H1 (cell line): ENCODE results near the gene HTR1D. TPM values are rescaled to one million over a fixed set of nuclear protein-coding genes. Genes with fewer than 3 reads are reported as not detected.

Experiments used
- ASH2L ChIP-seq: fragments of 200-600, 300-600 bp; sonication (generic); IDR thresholded peaks from one replicate; pipeline ENCODE4 v1.7.1; 2017; ENCODE audit warnings: low read length
- CHD7 ChIP-seq: fragments of 300-600 bp; sonication (generic); IDR thresholded peaks from 2 replicates; pipeline ENCODE4 v1.7.1; 2012; ENCODE audit warnings: low read length, moderate library complexity, mild to moderate bottlenecking, inconsistent platforms; ENCODE audit not compliant: insufficient replicate concordance
- EP300 ChIP-seq, 2 experiments: IDR thresholded peaks; 1 replicate in 1 of 2; 2 replicates in 1 of 2; pipeline ENCODE4 v1.6.1; 2011 to 2012; ENCODE audit warnings: low read depth in 2 of 2, low read length in 2 of 2, mild to moderate bottlenecking in 2 of 2, borderline replicate concordance in 1 of 2, inconsistent platforms in 1 of 2, moderate library complexity in 1 of 2
- KDM1A ChIP-seq: fragments of 200-600, 300-600 bp; sonication (generic); IDR thresholded peaks from 2 replicates; pipeline ENCODE4 v1.7.1; 2016; ENCODE audit warnings: mild to moderate bottlenecking, low read length, borderline replicate concordance
- KDM5A ChIP-seq: fragments of 200-600 bp; IDR thresholded peaks from 2 replicates; pipeline ENCODE4 v1.7.1; 2012; ENCODE audit warnings: mild to moderate bottlenecking, low read length, inconsistent platforms, mixed read lengths
- MAFK ChIP-seq: IDR thresholded peaks from 2 replicates; pipeline ENCODE4 v1.6.1; 2012; ENCODE audit warnings: low read depth, mild to moderate bottlenecking, improper control_type of control experiment, low read length
- POLR2A ChIP-seq, 2 experiments: IDR thresholded peaks; 1 replicate in 1 of 2; 2 replicates in 1 of 2; pipeline ENCODE4 v1.6.1; 2011; ENCODE audit warnings: low read depth in 2 of 2, low read length in 2 of 2, mild to moderate bottlenecking in 2 of 2; ENCODE audit errors: control extremely low read depth in 1 of 2
- RFX5 ChIP-seq: IDR thresholded peaks from 2 replicates; pipeline ENCODE4 v1.6.1; 2011; ENCODE audit warnings: low read depth, low read length, improper control_type of control experiment, borderline replicate concordance
- SIX5 ChIP-seq: IDR thresholded peaks from 2 replicates; pipeline ENCODE4 v1.6.1; 2011; ENCODE audit warnings: mild to moderate bottlenecking, low read depth, low read length
- SP1 ChIP-seq: IDR thresholded peaks from 2 replicates; pipeline ENCODE4 v1.6.1; 2011; ENCODE audit warnings: low read depth, low read length
- TEAD4 ChIP-seq: IDR thresholded peaks from 2 replicates; pipeline ENCODE4 v1.6.1; 2012; ENCODE audit warnings: low read depth, low read length, inconsistent platforms, mixed read lengths
- polyA plus RNA-seq, 7 experiments: library from polyadenylated mRNA; depleted of rRNA in 3 of 7; stranded (reverse) in 5 of 7; unstranded in 2 of 7; fragments of >200 nt in 5 of 7; fragments of 200-250 nt in 2 of 7; gene quantifications; 1 replicate in 5 of 7; 2 replicates in 1 of 7; 4 replicates in 1 of 7; pipeline versions ENCODE4 v1.2.1 to v1.2.3, GENCODE V29; 2011 to 2013; ENCODE audit warnings: missing spikeins in 2 of 7, mixed read lengths in 2 of 7
- total RNA-seq: library from RNA; stranded (reverse); fragmentation: NEBNext Ultra II Directional; extraction: Animal tissue kit (Norgen Biotek cat#: 25700); gene quantifications from 2 replicates; pipeline ENCODE4 v1.2.1, GENCODE V29; 2021

The HTR1D gene
- total and polyA plus RNA-seq, 2 of the 8 experiments (the other 6 are each of a cell fraction or from before 2014, with no cell fraction given), result 8.8 to 11.5 TPM

GRCh38 chr1:23174426-23175110, 42.7 kb downstream of the HTR1D start (continued):
- no peak for TF ChIP-seq CHD7
- TF ChIP-seq ASH2L, result no peak
- TF ChIP-seq KDM5A, result no peak
- no peak for TF ChIP-seq POLR2A (IDR thresholded peaks at IDR 0.05; ENCODE audit: control extremely low read depth in 1 of 2, low read depth in 2 of 2, low read length in 2 of 2)
- TF ChIP-seq TEAD4, result no peak
- TF ChIP-seq RFX5, result no peak
- TF ChIP-seq SP1, result no peak
- TF ChIP-seq EP300 (IDR thresholded peaks at IDR 0.05; ENCODE audit: borderline replicate concordance in 1 of 2, low read depth in 2 of 2, low read length in 2 of 2), result no peak
- no peak for TF ChIP-seq MAFK
- TF ChIP-seq SIX5, result no peak
- no peak for TF ChIP-seq KDM1A
- TF ChIP-seq, all 59 proteins: peak for 0
